ENCODE data around the gene CBLC.
"Not testable (repeated sequence)": the region's sequence is repeated elsewhere in the genome, so short reads cannot be mapped to it uniquely, and the experiment has no call there.

Gene CBLC

GRCh38 chr19:44765033-44765948, 12.4 kb upstream of the CBLC start:
- no peak for DNase-seq (ENCODE audit: low read depth in 2 of 2)

- DNase-seq (ENCODE audit: low read depth in 2 of 2), result no peak
These were observed 11.7 kb upstream of the CBLC start for GRCh38 chr19:44765949-44766335.

- no peak for DNase-seq (ENCODE audit: low read depth in 2 of 2)
These were observed 10.2 kb upstream of the CBLC start for GRCh38 chr19:44767295-44768180.

- DNase-seq (ENCODE audit: low read depth in 2 of 2), result peak; percentile 94 to 98
These were observed 7.0 kb upstream of the CBLC start for GRCh38 chr19:44770550-44771257.

- not testable (repeated sequence) for DNase-seq (ENCODE audit: low read depth in 2 of 2)
These were observed 5.5 kb upstream of the CBLC start for GRCh38 chr19:44772144-44772543.

- DNase-seq (ENCODE audit: low read depth in 2 of 2), result no peak
These were observed 4.7 kb upstream of the CBLC start for GRCh38 chr19:44772959-44773358.

GRCh38 chr19:44775676-44776240, 1.9 kb upstream of the CBLC start:
- no peak for DNase-seq (ENCODE audit: low read depth in 2 of 2)

GRCh38 chr19:44776402-44777096, 1.1 kb upstream of the CBLC start:
- no peak for DNase-seq (ENCODE audit: low read depth in 2 of 2)

- DNase-seq (ENCODE audit: low read depth in 2 of 2), result no peak
These were observed 1.5 kb downstream of the CBLC start for GRCh38 chr19:44779150-44779549.

DNA sequence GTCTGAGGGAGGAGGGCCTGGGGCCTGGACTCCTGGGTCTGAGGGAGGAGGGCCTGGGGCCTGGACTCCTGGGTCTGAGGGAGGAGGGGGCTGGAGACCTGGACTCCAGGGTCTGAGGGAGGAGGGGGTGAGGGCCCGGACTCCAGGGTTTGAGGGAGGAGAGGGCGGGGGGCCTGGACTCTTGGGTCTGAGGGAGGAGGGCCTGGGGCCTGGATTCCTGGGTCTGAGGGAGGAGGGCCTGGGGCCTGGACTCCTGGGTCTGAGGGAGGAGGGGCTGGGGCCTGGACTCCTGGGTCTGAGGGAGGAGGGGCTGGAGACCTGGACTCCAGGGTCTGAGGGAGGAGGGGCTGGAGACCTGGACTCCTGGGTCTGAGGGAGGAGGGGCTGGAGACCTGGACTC, 4.0 kb downstream of the CBLC start:
- DNase-seq (ENCODE audit: low read depth in 2 of 2), result not testable (repeated sequence)

DNA sequence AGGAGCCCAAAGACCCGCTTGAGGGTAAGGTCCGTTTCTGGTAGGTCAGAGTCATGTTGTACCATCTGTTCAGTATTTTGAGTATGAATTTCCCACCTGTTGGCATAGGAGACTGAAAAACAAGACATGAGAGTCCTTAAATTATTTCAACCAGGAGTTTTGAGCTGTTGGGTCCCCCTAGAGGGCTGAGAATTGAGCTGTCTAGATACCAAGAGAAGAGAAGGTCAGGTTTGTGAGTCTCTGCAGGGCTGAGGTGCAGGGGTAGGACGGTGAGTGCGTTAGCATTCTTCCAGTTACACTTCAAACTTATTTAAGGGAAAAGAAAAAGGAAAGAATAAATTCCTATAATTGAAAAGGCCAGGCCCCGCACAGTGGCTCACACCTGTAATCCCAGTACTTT, 5.0 kb downstream of the CBLC start:
- no peak for DNase-seq (ENCODE audit: low read depth in 2 of 2)

- DNase-seq (ENCODE audit: low read depth in 2 of 2), result no peak
These were observed 5.9 kb downstream of the CBLC start for GRCh38 chr19:44783545-44783944.

- no peak for DNase-seq (ENCODE audit: low read depth in 2 of 2)
These were observed 7.6 kb downstream of the CBLC start for GRCh38 chr19:44785271-44785670.

GRCh38 chr19:44785993-44786392, 8.3 kb downstream of the CBLC start:
- no peak for DNase-seq (ENCODE audit: low read depth in 2 of 2)

DNA sequence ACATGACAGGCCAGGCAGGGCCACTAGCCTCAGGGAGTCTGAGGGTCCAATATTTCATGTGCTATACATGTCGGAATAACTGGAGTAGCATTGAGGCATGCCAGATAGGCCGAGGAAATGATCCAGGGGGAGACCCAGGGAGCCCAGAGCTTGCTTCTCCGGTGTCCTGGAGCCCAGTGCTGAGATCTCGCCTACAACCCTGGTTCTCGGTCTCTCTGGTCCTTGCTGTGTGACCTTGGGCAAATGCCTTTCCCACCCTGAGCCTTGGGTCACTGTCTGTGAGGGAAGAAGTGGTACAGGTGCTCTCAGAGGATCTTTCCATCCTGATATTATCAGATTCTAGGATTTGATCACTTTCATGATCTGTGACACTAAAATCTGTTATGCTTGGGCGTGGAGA, 11.3 kb downstream of the CBLC start:
- DNase-seq (ENCODE audit: low read depth in 2 of 2), result no peak

- DNase-seq (ENCODE audit: low read depth in 2 of 2), result no peak
These were observed 12.3 kb downstream of the CBLC start for GRCh38 chr19:44789943-44790483.

GRCh38 chr19:44792281-44792680, 14.6 kb downstream of the CBLC start:
- no peak for DNase-seq (ENCODE audit: low read depth in 2 of 2)

- DNase-seq (ENCODE audit: low read depth in 2 of 2), result no peak
These were observed 16.9 kb downstream of the CBLC start for GRCh38 chr19:44794610-44795009.

DNA sequence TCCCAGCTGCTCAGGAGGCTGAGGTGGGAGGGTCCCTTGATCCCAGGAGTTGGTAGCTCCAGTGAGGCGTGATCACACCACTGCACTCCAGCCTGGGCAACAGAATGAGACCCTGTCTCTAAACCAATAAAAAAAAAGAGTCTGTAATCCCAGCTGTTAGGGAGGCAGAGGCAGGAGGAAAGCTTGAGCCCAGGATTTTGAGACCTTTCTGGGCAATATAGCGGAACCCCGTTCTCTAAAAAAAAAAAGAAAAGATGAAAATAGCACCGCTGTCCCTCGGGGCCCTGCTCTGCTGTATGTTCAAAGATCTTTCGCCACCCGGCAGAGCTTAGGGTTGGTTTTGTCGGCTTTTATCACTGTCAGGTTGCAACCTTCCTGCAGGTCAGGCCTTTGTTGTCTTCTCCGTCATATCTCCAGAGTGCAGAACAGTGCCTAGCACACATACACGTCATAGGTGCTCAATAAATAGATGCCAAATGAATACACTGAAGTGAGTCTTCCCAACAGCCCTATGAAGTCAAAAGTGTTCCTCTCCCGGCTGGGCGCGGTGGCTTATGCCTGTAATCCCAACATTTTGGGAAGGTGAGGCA, 17.8 kb downstream of the CBLC start:
- DNase-seq (ENCODE audit: low read depth in 2 of 2), result no peak

GRCh38 chr19:44796701-44797115, 19.0 kb downstream of the CBLC start:
- DNase-seq (ENCODE audit: low read depth in 2 of 2), result no peak

Measured in stimulated activated CD4-positive, alpha-beta T cell treated with anti-CD3 and anti-CD28 coated beads, Interleukin-12 subunit alpha, Interleukin-12 subunit beta, amount 100 ng/mL, for 24 hours (primary cell).